Caco-2 (cell line): ENCODE results near the gene AMN1. TPM values are rescaled to one million over a fixed set of nuclear protein-coding genes. Genes with fewer than 3 reads are reported as not detected.

Experiments
- BruUV-seq: library from RNA; stranded (reverse); fragments of 400-500 nt; replicated peaks from 2 replicates; lab custom pipeline; 2021; lab: Mats Ljungman, UMichigan
- CTCF ChIA-PET: fragments of 300-600 bp; sonication (Branson Sonifier 250); formaldehyde crosslinking; loops from one replicate; lab custom pipeline; 2022; ENCODE audit warnings: antibody characterized with exemption; lab: Charles Lee
- POLR2A ChIA-PET: fragments of 300-600 bp; sonication (Branson Sonifier 250); formaldehyde crosslinking; loops from one replicate; lab custom pipeline; 2022; ENCODE audit warnings: antibody characterized with exemption; lab: Charles Lee
- DNase-seq, 2 experiments: peaks; one replicate each; pipeline versions ENCODE4 v3.0.0 to v3.0.0-alpha.2; 2020 to 2022
- H3K27me3 ChIP-seq: replicated peaks from 2 replicates; pipeline ENCODE4 v1.6.0; 2011; ENCODE audit warnings: low read length; ENCODE audit not compliant: control insufficient read depth, insufficient read depth
- H3K36me3 ChIP-seq: 2 replicates; pipeline ENCODE4 v1.5.1; 2011; ENCODE audit warnings: low read length; ENCODE audit not compliant: control insufficient read depth, insufficient read depth
- H3K4me1 ChIP-seq: fragments of 250-450 bp; sonication (Bioruptor Pico); 2 replicates; pipeline ENCODE4 v1.5.1; 2020; ENCODE audit warnings: mild to moderate bottlenecking
- H3K4me3 ChIP-seq: 2 replicates; pipeline ENCODE4 v1.5.1; 2011; ENCODE audit warnings: low read depth, mild to moderate bottlenecking, control low read depth, low read length
- H3K9me3 ChIP-seq: fragments of 250-450 bp; sonication (Bioruptor Pico); 2 replicates; pipeline ENCODE4 v1.5.1; 2020; ENCODE audit warnings: mild to moderate bottlenecking, moderate library complexity
- H3K27ac Mint-ChIP-seq: one replicate; pipeline ENCODE4 v1.8.0; 2022; ENCODE audit warnings: mixed read lengths; ENCODE audit not compliant: unreplicated experiment
- H3K27me3 Mint-ChIP-seq: one replicate; pipeline ENCODE4 v1.8.0; 2022; ENCODE audit warnings: mixed read lengths; ENCODE audit not compliant: insufficient read depth, unreplicated experiment
- H3K36me3 Mint-ChIP-seq: one replicate; pipeline ENCODE4 v1.8.0; 2022; ENCODE audit warnings: mild to moderate bottlenecking, mixed read lengths; ENCODE audit not compliant: insufficient read depth, unreplicated experiment
- H3K4me1 Mint-ChIP-seq: one replicate; pipeline ENCODE4 v1.8.0; 2022; ENCODE audit warnings: low read depth, mixed read lengths; ENCODE audit not compliant: unreplicated experiment
- H3K4me3 Mint-ChIP-seq: one replicate; pipeline ENCODE4 v1.8.0; 2022; ENCODE audit warnings: mild to moderate bottlenecking, moderate library complexity, mixed read lengths; ENCODE audit not compliant: unreplicated experiment
- H3K9me3 Mint-ChIP-seq: one replicate; pipeline ENCODE4 v1.8.0; 2022; ENCODE audit warnings: mixed read lengths; ENCODE audit not compliant: unreplicated experiment
- intact Hi-C: fragments of 100-400 bp; cut with micrococcal nuclease; formaldehyde crosslinking; loops from one replicate; pipeline ENCODE4 v1.10.0; 2022; ENCODE audit not compliant: unreplicated experiment
- total RNA-seq: library from RNA; stranded (reverse); gene quantifications from 2 replicates; pipeline ENCODE4 v1.2.3, GENCODE V29; 2022
- TF ChIP-seq, protein P1 (sequence below), 2 experiments: fragments of 200-600 bp in 1 of 2; IDR thresholded peaks; 1 replicate in 1 of 2; 2 replicates in 1 of 2; pipeline versions ENCODE4 v1.5.1 to v1.8.0; 2011 to 2022; ENCODE audit warnings: antibody characterized with exemption in 1 of 2, control low read depth in 1 of 2, inconsistent platforms in 1 of 2, low read depth in 1 of 2, low read length in 1 of 2, mild to moderate bottlenecking in 1 of 2, moderate library complexity in 1 of 2; ENCODE audit not compliant: insufficient read depth in 1 of 2, severe bottlenecking in 1 of 2, unreplicated experiment in 1 of 2

AMN1 gene
- total RNA-seq, 1 experiment from 2014 or later, result 6.2 TPM

DNA sequence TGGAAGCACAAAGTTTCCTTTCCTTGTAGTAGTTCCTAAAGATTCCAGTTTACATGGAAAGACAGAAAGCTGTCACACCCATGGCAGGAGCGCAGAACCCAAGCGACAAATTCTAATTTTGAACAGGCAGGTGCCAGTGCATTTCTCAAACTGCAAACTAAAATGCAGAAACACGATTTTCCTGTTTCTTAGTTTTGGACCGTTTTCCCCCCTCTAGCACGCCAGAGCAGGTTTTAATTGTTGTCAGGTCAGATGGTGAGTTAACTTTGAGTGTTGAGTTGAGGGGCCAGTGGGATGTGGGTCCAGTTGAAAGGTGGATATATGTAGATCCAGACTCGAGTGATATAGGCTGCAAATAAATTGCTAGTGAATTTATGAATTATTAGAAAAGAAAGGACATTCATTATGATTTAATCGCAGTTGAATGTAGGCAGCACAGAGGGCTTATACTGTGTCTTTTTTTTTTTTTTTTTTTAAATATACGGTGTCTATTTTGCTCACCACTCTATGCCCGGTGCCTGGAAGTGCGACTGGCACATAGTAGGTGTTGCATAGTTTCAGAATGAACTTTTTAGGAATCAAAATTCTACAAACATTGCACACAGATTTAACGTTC lies 70.2 kb downstream of the AMN1 start:
- TF ChIP-seq, protein P1, sequence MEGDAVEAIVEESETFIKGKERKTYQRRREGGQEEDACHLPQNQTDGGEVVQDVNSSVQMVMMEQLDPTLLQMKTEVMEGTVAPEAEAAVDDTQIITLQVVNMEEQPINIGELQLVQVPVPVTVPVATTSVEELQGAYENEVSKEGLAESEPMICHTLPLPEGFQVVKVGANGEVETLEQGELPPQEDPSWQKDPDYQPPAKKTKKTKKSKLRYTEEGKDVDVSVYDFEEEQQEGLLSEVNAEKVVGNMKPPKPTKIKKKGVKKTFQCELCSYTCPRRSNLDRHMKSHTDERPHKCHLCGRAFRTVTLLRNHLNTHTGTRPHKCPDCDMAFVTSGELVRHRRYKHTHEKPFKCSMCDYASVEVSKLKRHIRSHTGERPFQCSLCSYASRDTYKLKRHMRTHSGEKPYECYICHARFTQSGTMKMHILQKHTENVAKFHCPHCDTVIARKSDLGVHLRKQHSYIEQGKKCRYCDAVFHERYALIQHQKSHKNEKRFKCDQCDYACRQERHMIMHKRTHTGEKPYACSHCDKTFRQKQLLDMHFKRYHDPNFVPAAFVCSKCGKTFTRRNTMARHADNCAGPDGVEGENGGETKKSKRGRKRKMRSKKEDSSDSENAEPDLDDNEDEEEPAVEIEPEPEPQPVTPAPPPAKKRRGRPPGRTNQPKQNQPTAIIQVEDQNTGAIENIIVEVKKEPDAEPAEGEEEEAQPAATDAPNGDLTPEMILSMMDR (IDR thresholded peaks at IDR 0.05; ENCODE audit: insufficient read depth in 1 of 2, low read depth in 1 of 2, low read length in 1 of 2, severe bottlenecking in 1 of 2, unreplicated experiment in 1 of 2), result no peak
- Mint-ChIP-seq H3K36me3 (no peaks in the 10 kb centered on the region), H3K27ac (peak overlapping the region; percentile 80), H3K27me3 (no peaks in the 10 kb centered on the region), H3K4me1 (peaks cover 28% of the 10 kb centered on the region), H3K4me3 (peak overlapping the region; percentile 78), H3K9me3 (peaks cover 3% of the 10 kb centered on the region)
- no peaks in the 10 kb centered on the region for H3K27me3 ChIP-seq
- peak overlapping the region; percentile 73 for H3K4me3 ChIP-seq
- no peaks in the 10 kb centered on the region for H3K9me3 ChIP-seq
- no TSS peak for BruUV-seq
- no peaks in the 10 kb centered on the region for H3K36me3 ChIP-seq
- POLR2A ChIA-PET, result interaction anchor here (0.6 to 1.5 kb wide), 9 partner anchors 56 to 784 kb away, joined by 3 to 7 read pairs (median 4); partner anchors contain the start of genes AMN1 and RESF1
- no peak for DNase-seq
- CTCF ChIA-PET, result interaction anchor here (0.9 to 1.5 kb wide), 4 partner anchors 24 to 653 kb away, joined by 3 to 9 read pairs (median 4); partner anchors contain the start of gene AMN1
- peaks cover 5% of the 10 kb centered on the region for H3K4me1 ChIP-seq
- intact Hi-C loops, result loop anchor here (1.0 to 10.0 kb wide), 7 partner anchors 70 to 1019 kb away; partner anchors contain the start of genes AMN1, BICD1, DNM1L and RESF1

GRCh38 chr12:31655792-31656191 lies 73.0 kb downstream of the AMN1 start:
- H3K9me3 Mint-ChIP-seq, result no peaks in the 10 kb centered on the region
- H3K27me3 Mint-ChIP-seq, result no peaks in the 10 kb centered on the region
- CTCF ChIA-PET, result no interaction called here
- H3K4me3 Mint-ChIP-seq, result no peak overlapping the region
- intact Hi-C loops, result loop anchor here (5.0 to 10.0 kb wide), 3 partner anchors 387 to 1022 kb away; partner anchors contain the start of gene DNM1L
- H3K27me3 ChIP-seq, result no peaks in the 10 kb centered on the region
- no peak for DNase-seq
- no peak overlapping the region for H3K4me3 ChIP-seq
- POLR2A ChIA-PET, result no interaction called here
- peaks cover 39% of the 10 kb centered on the region for H3K4me1 Mint-ChIP-seq
- TF ChIP-seq, protein P1 (IDR thresholded peaks at IDR 0.05; ENCODE audit: insufficient read depth in 1 of 2, low read depth in 1 of 2, low read length in 1 of 2, severe bottlenecking in 1 of 2, unreplicated experiment in 1 of 2), result no peak
- H3K36me3 Mint-ChIP-seq, result no peaks in the 10 kb centered on the region
- H3K9me3 ChIP-seq, result peaks cover 7% of the 10 kb centered on the region
- H3K4me1 ChIP-seq, result peaks cover 25% of the 10 kb centered on the region
- BruUV-seq, result no TSS peak
- peak overlapping the region; percentile 3 for H3K27ac Mint-ChIP-seq
- H3K36me3 ChIP-seq, result no peaks in the 10 kb centered on the region

- no peaks in the 10 kb centered on the region for H3K36me3 Mint-ChIP-seq
- H3K9me3 ChIP-seq, result peaks cover 10% of the 10 kb centered on the region
- intact Hi-C loops, result loop anchor here (5.0 to 10.0 kb wide), 3 partner anchors 387 to 1022 kb away; partner anchors contain the start of gene DNM1L
- ChIA-PET CTCF (no interaction called here), POLR2A (no interaction called here)
- H3K27ac Mint-ChIP-seq, result peak overlapping the region; percentile 3
- H3K4me3 ChIP-seq, result no peak overlapping the region
- H3K4me3 Mint-ChIP-seq, result no peak overlapping the region
- no peaks in the 10 kb centered on the region for H3K9me3 Mint-ChIP-seq
- no peaks in the 10 kb centered on the region for H3K27me3 ChIP-seq
- H3K36me3 ChIP-seq, result no peaks in the 10 kb centered on the region
- TF ChIP-seq, protein P1 (IDR thresholded peaks at IDR 0.05; ENCODE audit: insufficient read depth in 1 of 2, low read depth in 1 of 2, low read length in 1 of 2, severe bottlenecking in 1 of 2, unreplicated experiment in 1 of 2), result no peak
- no peak for DNase-seq
- BruUV-seq, result no TSS peak
- peaks cover 31% of the 10 kb centered on the region for H3K4me1 ChIP-seq
- no peaks in the 10 kb centered on the region for H3K27me3 Mint-ChIP-seq
- H3K4me1 Mint-ChIP-seq, result peaks cover 44% of the 10 kb centered on the region
Observed at GRCh38 chr12:31655208-31655607, 73.6 kb downstream of the AMN1 start.
